ENCODE measurements around the gene TMEM50A.
"Not testable (repeated sequence)": the region's sequence is repeated elsewhere in the genome, so short reads cannot be mapped to it uniquely, and the experiment has no call there.

DNA sequence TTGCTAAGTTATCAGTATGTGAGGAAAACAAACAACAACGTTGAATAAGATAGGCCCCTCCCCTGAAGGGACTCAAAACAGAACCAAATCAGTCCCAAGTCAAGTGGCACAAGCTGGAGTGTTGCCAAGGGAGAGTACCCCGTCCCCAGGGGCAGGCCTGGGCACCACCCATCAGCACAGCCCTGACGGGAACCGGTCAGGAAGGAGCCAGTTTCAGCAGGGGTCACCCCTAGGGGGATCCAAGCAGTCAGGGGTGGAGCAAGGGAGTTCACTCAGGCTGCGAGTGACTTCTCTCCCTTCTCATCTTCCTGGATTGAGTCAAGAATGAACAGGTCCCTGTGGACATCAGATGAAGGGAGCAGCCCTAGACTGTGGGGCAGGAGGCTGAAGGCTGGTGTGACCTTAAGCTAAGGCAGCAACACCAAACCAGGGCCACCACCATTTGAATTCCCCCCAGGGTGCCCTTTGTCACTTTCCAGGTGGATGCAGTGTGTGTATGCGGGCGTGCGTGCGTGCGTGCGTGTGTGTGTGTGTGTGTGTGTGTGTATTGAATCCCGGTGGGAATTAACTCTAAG is 67.7 kb downstream of the TMEM50A start:
- TF ChIP-seq, protein P1, sequence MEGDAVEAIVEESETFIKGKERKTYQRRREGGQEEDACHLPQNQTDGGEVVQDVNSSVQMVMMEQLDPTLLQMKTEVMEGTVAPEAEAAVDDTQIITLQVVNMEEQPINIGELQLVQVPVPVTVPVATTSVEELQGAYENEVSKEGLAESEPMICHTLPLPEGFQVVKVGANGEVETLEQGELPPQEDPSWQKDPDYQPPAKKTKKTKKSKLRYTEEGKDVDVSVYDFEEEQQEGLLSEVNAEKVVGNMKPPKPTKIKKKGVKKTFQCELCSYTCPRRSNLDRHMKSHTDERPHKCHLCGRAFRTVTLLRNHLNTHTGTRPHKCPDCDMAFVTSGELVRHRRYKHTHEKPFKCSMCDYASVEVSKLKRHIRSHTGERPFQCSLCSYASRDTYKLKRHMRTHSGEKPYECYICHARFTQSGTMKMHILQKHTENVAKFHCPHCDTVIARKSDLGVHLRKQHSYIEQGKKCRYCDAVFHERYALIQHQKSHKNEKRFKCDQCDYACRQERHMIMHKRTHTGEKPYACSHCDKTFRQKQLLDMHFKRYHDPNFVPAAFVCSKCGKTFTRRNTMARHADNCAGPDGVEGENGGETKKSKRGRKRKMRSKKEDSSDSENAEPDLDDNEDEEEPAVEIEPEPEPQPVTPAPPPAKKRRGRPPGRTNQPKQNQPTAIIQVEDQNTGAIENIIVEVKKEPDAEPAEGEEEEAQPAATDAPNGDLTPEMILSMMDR (IDR thresholded peaks at IDR 0.05): not testable (repeated sequence)
- TF ChIP-seq EZH2 (IDR thresholded peaks at IDR 0.05; ENCODE audit: borderline replicate concordance, insufficient read depth, low read depth, low read length, poor library complexity, severe bottlenecking): not testable (repeated sequence)
